GM19397 (cell line): ENCODE results near the gene NEK10.

Experiments
- ATAC-seq: cut with Tn5 transposase; IDR thresholded peaks from one replicate; pipeline ENCODE4 v1.9.1; 2021; ENCODE audit warnings: mild to moderate bottlenecking, moderate library complexity; ENCODE audit not compliant: unreplicated experiment

NEK10 gene

GRCh38 chr3:27244374-27244773 lies 124.8 kb downstream of the NEK10 start:
- ATAC-seq = no peak

- ATAC-seq = no peak
These were observed 129.2 kb downstream of the NEK10 start for GRCh38 chr3:27239951-27240350.

- ATAC-seq = no peak
These were observed 140.4 kb downstream of the NEK10 start for GRCh38 chr3:27228805-27229204.

DNA sequence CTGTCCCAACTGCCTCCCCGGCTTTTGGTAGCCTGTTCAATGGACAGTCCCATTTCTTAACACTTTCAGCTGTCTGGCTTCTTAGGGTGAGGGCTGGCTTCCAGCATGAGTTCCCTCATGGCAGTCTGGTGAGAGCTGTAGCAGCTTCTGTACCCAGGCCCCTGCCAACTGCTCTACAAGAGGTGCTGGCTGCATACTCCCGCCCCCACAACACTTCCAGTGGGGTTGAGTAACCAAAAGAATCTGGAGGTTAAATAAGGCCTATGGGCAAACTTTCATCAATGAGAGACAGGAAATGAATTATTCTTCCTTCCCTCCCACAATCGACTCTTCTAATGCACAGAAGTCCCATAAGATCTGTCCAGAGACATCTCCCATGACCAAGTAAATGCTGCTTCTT lies 145.0 kb downstream of the NEK10 start:
- ATAC-seq = no peak

DNA sequence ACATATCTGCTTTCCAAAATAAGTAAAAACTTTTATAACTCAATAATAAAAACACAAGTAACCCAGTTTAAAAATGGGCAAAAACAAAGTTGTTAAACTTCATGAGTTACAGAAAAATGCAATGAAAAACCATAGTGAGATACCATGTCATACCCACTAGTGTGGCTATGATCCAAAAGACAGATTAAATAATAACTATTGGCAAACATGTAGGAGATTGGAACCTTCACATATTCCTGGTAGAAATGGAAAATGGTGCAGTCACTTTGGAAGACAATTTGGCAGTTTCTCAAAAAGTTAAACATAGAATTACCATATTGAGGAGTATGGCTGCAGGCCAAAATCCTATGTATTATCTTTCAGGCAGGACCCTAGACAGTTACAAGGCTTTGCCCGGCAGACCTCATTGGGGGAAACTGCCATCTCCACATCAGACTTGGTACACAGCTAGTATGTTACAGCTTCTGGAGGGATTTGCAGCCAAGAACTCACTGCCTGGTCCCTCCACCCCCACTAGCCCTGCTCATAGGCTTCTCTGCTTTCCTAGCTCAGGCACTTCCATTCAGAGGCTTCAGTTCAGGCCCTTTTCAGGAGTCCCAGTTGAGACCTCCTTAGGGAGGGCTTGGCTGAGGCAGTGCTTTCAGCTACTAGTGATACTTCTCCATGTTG lies 147.8 kb downstream of the NEK10 start:
- no peak for ATAC-seq

DNA sequence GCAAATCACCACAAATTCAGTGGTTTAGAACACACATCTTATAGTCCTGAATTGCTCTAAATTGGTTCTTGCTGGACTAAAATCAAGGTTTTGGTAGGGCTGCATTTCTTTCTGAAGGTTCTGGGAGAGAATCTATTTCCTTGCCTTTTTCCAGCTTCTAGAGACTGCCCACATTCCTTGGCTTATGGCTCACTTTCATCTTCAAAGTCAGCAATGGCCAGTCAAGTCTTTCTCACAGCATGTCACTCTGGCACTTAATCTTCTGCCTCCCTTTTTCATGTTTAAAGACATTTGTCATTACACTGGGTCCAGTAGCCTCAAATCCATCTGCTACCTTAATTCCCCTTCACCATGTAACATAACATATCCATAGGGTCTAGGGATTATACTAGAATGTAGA lies 149.0 kb downstream of the NEK10 start:
- no peak for ATAC-seq

- no peak for ATAC-seq
These were observed 149.9 kb downstream of the NEK10 start for GRCh38 chr3:27219127-27219845.

DNA sequence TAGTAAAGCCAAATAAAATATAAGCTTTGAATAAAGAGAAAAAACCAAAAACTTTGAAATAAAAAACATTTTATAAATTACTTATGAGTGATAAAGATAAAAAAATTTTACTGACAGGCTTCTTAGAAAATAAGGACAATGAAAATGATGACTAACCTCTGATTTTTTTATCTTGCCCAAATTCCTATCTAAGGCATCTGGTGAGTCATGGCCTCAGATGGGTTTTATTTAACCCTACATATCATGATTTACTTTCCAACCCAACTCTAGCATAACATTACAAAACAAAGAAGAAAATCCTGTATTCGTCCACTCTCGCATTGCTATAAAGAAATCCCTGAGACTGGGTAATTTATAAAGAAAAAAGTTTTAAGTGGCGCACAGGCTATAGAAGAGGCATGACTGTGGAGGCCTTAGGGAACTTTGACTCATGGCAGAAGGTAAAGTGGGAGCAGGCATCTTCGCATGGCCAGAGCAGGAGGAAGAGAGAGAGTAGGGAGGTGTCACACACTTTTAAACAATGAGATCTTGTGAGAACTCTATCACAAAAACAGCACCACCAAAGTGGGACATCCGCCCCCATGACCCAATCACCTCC lies 152.1 kb downstream of the NEK10 start:
- no peak for ATAC-seq

- ATAC-seq = no peak
These were observed 152.8 kb downstream of the NEK10 start for GRCh38 chr3:27216295-27216855.

GRCh38 chr3:27213450-27213849 lies 155.7 kb downstream of the NEK10 start:
- no peak for ATAC-seq

DNA sequence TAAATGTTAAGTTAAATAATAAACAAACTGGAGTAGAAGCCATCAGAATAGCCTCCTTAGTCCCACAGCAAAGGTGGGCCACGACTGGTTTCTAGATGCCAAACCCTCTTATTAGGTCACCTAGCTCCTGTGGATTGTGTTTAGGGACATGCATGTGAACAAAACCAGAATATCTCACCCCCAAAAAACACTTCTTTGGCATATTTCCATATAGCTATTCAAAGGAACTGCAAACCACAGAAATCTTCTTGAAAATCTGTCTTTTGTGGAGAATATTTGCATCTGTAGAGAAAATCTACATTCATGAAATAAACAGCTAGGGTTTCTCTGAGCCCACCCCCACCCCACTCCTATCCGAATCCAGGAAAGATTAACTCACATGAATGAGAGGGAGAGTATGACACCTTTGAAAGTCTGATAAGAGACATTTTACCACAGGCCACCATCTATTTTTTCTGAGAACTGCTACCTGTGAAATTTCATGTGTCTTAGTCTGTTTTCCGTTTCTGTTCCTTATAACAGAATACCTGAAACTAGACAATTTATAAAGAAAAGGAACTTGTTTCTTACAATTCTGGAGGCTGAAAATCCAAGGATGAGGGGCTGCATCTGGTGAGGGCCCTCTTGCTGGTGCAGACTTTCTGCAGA lies 159.4 kb downstream of the NEK10 start:
- no peak for ATAC-seq

DNA sequence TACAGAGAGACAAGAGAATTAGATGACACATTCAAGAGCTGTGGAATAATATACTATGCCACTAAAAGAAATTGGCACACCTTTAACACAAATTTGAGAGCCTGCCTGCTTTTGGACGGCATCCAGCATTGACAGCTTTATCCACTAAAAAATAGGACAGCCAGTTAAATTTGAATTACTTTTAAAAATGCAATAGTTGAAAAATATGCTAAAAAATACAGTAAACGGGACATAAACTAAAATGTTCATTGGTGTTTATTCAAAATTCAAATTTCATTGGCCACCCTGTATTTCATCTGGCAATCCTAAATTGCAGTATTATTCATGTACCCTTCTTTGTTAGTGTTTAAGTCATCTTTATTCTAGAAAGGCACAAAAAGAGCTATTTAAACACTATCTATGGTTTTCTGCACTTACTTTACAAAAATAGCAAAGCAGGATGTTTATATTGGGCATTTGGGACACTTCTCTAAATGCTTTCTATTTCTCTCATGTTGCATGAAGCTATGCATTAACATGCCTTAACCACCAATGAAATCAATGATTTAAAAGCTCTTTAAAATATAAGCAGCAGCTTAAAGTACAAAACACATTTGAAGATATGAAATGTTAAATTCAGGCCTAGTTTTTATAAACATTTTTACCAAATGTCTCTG lies 160.1 kb downstream of the NEK10 start:
- no peak for ATAC-seq

GRCh38 chr3:27202959-27203358 lies 166.2 kb downstream of the NEK10 start:
- ATAC-seq = no peak

- ATAC-seq = no peak
These were observed 167.7 kb downstream of the NEK10 start for GRCh38 chr3:27201492-27201891.

DNA sequence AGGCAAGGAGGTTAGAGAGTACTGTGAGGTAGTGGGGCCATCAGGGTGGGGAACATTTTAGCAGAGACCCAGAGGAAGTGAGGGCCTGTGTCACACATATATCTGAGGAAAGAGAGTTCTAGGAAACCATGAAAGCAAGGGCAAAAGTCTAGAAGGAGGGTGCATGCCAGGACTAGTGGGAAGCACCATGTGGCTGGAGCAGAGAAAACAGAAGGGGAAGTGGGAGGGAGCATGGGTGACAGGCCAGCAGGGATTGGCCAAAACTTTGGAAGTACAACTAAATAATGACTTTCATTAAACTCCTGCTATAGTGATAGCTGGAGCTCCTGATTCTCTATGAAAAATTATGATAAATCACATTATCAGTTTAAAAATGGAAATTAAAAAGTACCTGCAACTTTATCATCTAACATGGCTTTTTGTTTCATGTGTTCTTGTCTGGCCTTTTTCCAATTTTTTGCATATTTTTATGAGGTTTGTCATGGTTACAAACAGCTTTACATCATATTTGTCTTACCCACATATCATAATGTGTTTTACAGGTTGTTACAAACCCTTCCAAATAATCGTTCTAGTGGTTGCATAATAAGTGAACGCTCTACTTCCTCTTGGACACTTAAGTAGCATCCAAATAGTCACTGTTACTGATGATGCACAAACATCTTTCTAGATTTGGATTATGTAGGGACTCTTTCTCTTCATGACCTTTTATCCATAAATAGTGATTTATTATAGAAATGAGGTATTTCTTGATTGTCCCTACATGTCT lies 168.3 kb downstream of the NEK10 start:
- no peak for ATAC-seq

- no peak for ATAC-seq
These were observed 174.2 kb downstream of the NEK10 start for GRCh38 chr3:27194861-27195483.

DNA sequence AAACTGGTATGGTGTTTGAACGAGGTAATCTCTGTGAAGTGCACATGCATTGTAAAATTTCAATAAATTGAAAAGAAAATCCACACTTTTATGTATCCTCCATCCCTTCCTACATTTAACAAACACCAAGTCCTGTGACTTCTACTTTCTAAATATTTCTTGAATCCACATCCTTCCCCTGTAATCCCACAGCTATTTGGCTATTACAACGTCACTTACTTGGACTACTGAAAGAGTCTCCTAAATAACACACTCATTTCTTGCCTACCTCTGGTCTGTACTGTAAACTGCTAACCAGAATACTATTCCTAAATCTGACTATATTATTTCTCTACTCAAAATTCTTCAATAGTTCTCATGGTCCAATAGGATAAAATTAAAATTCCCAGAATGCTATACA lies 176.1 kb downstream of the NEK10 start:
- no peak for ATAC-seq

GRCh38 chr3:27186013-27186412 lies 183.2 kb downstream of the NEK10 start:
- no peak for ATAC-seq

DNA sequence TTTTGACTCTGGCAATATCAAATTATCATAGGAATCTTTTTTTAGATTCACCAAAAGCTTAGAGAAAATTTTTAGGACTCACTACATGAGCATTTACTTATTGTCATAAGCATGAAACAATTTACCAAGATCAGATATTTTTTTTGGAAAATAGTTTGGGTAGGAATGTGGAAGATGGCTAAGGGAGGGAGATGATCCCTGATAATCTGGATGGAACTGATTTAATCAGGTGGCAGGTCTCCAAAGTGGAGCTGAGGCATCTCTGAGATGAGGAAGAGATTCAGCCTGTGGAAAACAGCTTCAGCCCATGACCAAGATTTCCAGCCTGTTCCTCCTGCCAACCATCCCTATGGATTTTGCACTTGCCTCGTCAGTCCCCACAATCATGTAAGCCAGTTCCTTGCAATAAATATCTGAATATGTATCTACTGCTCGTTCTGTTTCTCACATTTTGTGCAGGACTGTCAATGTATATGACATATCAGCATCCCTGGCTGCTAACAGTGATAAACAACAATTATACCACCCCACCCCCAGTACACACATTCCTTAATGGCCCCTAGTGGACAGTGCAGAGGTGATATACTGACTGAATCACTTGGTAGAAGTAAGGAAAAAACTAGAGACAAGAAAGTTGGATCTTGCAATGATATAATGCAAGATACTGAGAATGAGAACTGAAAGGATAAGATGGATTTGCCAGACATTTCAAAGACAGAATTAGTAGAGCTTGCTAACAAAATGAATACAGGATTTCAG lies 183.8 kb downstream of the NEK10 start:
- ATAC-seq = no peak
